ENCODE data around the gene FILIP1L.

FILIP1L gene

DNA sequence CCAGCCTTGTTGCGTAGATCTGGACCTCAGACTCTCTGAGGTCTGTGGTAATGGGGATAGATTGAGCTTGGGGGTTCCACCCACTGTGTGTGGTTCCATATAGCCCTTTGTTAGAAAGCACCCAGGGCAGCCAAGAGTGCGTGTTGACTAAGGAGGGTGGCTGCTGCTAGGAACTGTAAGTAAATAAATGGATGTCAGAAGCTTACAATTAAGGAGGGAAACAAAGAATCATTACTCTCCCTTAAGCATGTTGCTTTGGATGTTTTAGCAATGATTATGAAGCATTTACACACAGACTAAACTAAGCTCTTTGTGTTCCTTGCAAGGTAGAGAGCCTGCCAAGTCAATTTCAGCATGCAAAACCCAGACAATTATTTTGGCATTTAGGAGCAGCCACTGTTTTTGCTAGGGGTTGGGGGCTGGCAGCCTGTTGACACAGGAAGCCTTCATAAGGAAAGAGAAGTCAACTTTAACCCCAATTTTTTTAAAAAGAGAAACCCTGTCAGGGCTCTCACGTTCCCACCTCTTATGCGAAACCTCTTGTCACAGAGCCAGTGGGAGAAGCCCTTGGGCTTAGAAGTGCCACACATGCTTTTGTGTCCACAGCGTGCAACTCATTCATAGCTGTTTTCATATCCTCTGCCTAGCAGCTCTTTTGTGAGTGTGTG, 168.8 kb downstream of the FILIP1L start:
- no peak for DNase-seq

DNA sequence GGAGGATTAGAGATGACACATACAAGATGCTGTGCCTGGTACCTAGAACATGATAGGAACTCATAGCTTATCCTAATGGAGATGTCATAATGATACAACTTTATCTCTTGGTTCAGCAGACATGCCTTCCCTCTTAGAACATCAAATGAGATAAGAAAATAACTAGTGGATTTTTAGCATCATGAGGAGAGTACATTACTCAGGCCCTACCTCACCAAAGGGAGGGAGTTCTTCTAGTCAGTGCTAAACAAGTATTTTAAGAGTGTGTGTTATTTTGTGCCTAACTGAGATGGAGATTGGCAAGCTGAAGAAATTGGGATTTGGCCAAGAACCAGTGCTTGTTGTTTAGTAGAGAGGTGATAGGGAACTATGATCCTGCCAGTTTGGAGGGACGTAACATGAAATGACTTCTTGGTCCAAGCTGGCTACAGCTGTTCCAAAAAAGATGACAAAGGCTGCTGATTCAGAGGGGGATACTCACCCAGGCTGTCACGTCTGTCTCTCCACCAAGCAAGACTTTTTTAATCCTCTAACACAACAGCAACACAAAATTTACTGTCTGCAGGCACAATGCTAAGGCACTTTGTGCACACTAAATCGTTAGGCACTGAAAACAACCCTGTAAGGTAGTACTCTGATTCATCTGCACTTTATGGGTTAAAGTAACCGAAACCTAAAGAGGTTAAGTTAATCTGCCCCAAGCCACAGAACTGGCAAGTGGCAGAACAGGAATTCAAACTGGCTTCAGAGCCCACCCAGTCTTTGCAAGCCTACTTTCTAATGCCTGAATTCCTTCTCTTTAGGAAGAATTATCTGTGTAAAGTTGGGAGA, 170.2 kb downstream of the FILIP1L start:
- DNase-seq, result no peak

DNA sequence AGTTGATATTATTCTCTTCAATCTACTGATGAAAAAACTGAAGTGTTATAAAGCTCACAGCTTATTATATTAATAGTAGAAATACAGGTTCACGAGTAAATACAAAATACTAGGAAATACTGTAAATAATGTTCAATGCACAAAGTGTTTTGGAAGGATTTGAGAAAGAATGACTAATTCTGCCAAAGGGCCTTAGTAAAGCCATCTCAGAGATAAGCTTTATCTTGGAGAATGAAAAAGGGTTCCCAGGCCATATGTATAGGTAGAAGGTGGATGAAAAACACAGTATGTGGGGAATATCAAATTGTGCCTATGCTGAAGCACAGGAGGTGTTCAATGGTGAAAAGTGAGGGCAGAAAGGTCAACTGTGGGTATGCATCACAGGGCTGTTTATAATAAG, 173.1 kb downstream of the FILIP1L start:
- no peak for DNase-seq

DNA sequence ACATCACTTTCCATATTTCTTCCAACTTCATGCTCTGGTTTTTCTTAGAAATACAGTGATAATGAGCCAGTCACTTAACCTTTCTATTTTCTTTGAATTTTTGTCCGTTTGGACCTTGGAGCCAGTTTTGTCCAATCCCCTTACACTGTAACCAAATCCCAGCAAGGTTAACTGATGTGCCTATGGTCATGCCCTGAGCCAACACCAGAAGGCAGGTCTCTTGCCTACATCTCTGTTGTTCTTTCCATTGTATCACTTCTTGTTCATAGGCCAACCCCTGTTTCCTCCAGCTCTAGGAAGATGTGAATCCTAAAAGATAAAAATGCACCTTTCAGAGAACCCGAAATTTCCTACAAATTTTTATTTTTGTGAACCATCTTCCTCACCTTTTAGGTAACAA, 174.0 kb downstream of the FILIP1L start:
- DNase-seq, result no peak

DNA sequence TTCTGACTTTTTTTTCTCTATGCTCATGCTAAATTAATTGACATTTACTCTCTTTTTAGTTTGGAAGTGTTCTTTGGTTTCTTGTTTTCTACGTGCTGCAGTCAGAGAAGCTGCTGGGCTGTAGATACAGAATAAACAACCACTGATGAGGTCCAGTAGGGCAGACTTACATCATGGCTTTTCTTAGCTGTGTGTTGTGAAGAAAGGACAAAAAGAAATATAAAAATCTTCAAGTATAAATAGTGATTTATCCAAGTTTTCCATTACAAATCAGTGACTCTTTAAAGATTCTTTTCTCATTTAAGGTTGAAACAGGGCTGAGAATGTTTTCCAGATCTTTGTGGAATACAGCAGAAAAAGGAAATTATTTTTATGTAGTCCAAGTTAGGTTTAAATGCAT, 174.4 kb downstream of the FILIP1L start:
- no peak for DNase-seq

DNA sequence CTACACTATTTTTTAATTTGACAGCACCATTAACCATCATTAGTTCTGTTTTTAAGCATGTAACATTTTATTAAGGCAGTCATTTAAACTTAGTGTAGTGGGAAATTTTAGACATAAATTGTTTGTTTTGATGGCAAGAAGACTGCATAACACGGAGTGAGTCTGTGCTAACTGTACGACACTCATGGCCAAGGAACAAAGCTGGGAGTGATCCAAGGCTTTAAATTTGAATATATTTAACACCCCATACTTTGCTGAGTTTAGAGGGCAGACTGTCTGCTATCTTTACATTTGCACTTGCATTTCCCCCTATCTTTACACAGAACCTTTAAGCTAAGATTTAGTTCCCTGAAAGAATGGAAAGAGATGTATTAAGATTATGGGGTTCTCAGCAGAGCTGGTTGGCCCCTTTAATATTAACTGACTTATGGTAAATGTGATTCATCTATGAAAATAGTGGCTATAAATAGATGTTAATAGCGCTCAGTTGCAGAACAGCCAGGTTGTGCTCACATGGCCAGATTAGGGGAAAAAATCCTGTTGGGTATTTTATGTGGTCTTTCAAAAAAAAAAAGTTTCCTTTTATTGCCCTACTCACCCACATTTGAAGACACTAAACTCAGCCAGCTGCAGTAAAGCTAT, 175.9 kb downstream of the FILIP1L start:
- no peak for DNase-seq

DNA sequence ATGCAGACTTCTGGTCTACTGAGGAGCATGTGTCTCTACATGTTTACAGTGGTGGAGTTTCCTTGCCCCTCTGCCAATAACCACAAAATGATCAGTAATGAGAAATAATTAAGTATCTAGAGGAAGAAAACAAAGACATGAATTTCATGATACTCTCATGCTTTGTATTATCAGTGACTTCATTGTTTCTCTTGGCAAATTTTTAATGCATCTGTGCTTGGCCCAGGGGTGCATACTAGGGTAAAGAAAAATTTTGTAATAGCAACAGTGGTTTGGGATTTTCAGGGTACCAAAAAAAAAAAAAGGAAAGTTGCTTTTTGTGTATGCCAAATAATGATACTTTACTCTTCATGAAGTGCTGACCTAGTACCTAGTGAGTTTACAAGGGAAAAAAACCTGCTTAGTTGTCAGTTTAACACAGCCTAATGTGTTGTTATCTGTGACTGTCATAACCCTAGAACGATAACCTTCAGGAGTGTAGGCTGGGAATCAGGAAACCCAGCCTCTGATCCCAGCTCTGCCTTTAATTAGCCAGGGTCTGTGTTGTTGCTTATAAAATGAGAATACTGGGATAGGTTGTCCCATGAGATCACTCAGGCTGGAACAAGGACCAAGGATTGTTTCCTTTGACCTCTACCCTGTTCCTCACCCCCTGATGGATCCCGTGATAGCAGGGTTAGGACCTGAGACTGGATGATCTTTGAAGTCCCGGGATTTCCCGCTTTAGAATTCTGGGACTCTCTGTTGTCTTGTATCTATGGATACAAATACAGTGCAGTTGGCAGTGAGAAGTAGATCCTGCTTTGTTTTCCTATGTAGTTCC, 179.1 kb downstream of the FILIP1L start:
- no peak for DNase-seq

DNA sequence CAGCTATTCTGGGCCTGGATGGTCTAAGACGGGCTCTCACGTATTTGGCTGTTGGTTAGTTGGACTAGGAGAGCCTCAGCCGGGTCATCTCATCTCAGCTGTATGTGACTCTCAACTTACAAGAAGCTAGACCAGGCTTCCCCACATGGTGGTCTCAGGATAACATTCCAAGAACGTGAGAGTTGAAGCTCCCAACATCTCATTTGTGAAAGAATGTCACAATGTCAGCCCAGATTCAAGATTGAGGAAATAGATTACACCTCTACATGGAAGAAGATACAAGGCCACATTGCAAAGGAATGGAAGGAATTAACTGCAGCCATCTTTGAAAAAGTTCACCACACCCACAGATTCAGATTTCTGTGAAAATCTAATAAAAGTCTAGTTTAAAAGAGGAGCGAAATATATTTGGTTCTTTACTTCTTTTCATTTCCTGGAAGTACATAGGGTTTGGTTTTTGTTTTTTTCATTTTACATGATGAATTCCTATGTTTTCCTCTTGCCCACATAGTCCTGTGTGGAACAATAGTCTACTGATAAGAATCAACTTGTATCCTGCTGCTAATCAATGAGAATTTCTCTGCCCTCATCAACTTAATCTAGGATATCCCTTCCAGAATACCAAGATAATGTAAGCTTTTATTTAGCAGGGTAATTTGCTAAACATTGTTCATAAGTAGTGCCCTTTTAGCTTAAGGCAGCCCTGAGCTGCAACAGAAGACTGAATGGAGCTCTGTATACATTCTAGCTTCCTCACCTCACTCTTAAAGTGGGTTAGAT, 180.1 kb downstream of the FILIP1L start:
- no peak for DNase-seq

DNA sequence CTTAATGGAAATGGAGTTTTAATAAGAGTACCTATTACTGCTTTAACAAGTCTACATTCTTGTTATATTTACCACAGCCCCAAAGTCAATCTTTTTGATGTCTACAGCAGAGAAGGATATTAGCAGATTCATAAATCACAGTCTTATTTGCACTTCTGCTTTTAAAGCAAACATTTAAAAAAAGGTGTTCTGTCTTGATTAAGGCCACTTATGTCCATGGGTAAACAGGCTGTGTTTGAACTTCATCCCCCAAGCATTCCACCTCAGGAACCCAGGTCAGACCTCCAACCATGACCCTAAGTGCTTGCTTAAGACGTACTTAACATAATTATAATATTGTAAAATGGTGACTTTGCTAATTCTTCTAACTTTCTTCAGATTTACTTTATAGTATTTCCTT, 183.2 kb downstream of the FILIP1L start:
- DNase-seq, result no peak

DNA sequence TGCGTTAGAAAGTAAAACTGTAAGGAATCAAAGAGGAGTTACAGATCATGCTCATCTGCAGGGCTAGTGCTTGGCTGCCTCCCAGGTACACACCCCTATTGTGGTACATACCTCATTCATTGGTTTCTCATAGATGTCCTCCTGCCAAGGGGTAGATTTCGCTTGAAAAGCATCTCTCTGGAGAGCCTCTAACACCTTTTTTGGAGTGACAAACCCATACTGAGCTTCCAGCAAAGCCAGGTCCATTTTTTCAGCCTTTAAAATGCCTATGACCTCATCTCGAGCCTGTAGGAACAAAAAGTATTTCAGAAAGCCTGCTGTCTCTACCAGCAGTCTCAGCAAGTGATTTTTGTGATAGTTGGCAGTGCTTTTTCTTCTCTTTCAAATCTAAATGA, 184.6 kb downstream of the FILIP1L start:
- DNase-seq, result no peak

DNA sequence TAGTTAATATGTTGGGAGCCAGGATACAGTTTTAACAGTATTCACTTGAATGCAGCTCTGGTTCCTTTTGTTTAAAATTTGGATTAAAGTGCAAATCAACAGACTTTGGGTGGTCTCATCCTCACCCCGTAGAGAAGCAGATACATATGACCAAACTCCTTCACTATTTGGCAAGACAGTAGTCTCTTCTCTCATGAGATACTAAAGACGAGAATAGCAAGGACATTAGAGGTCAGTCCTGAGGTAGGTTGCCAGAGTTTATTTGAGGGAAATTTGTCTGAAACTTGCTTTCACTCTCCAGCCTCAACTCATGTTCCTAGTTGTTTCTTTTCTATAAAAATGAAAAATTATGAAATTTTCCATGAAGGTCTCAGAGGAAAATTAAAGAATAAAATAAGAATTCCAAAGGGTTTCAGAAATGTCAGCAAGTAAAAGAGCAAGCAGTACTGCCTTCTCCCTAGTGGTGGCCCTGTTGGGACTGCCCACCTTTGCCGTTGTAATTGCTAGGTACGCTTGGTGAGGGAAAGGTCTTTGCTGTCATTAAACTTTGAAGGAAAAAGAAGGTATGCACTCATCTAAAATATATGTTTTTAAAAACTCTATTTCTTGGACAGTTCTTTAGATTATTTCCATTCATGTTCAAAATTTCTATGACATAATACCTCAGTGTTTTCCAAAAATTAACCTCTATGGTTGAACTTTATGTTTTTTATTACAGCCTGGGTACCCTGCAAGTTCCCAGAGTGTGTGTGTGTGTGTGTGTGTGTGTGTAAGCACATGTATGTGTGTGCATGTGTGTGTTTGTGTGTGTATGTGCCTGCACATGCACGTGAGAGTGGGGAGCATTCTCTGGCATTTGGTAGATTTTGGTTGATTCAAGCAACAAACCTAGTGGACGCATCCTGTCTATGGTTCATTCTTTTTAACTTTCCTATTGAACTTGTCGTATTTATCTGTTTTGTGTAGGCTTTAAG, 185.2 kb downstream of the FILIP1L start:
- no peak for DNase-seq

DNA sequence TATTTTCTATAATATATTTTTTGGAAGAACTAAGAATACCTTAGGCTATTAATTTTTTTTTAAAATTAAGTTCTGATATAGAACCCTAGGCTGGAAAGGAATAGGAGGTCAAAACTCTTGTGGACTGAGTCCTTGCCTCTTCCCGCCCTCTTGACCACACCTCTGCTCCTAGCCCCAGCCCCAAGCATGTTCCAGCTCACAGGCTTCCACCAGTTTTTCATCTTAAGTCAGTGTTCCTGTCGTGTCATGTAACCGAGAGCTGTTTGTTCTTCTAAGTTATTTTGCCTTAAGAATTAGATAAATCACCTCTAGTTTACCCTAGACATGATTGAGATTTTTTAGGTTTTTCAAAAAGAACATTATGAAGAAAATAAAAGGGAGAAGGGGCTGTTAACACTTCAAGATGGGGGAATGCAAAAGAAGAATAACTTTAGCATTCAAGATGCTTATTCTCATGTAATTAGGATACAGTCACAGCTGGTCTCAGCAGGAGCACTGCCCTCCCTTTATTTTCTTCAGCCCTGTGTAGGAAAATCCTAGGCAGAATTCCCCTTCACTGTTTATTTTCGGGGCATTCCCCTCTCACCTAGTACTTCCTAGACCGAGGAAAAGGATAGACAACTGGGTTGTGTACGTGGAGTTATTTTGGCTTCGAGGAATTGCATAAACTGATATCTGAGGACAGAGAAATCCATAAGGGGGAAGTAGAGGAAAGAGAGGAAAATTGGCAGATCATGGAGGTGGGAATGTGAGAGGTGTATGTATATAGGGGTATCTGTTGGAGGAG, 186.4 kb downstream of the FILIP1L start:
- no peak for DNase-seq

DNA sequence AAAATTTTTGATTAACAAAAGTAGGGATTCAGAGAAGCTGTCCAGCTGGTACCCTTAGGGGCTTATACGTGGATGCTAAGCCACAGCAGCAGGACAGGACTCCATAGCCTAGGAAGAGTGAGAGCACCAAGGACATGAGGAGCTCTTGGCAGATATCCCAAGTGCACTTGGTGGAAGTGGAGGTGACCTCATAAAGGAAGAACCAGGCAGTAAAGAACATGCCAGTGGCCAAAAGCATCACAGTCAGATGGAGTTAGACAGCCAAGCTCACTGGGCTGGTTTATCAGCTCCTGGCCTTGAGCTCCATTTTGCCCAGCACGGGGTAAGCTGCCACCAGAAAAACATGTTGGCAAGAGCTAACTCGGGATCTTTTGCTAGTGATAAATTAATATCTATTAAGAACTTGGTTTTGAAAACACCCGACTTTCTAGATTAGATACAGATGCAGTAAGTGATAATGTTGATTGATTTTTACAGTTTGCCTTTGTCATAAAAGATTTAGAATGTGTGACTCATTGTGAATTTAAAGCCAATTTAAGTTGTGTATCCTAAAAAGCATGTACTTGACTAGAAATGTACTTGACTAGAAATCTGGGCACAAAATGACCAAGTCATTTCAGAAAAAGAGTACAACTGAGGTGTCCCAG, 188.6 kb downstream of the FILIP1L start:
- DNase-seq, result peak; percentile 30 to 35

DNA sequence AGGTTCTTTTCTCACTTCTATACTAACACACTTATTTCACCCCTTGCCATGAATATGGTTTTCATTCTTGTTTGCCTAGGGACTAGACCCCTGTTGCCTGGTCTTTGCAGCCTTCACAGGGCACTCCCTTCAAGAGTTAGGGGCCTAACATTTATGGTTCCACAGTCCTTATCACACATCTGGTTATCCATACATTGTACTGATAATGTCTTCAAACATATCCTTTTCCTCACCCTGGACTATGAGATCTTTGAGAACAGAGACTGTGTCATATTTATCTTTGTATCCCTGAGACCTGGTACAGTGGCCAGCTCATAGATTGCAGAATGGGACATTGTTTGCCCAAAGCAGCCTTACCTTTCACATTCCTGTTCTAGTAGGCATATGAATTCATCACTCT, 190.4 kb downstream of the FILIP1L start:
- no peak for DNase-seq

DNA sequence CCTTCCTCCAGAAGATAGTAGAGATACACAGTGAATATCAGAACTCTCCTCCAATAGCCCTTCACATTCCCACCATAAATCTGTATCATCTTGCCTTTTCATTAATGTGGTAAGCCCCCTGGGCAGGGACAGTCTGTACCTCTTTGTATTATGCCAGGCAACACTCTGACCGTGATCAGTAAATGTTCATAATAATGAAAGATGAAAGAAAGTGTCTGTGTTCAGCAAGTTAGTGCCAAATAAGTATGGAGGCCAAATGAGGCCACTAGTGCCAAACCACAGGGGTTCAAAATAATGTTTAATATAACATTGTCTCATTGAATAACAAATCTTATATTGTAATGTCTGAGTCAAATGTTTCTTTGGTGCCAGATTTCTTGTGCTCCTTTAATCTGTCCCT, 192.3 kb downstream of the FILIP1L start:
- no peak for DNase-seq

DNA sequence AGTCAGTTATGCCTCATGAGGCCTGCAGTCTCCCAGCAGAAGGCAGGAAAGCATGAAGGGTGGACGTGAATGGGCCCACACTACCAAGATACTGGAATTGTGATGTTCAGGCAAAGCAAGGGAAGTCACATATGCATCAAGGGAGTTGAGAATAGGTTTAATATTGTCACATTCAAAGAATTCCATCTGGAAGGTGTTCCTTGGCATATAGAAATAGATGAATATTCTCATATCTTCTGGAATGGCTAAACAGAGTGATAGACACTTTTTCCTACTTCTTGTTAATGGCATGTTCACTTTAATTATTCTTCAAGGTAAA, 193.0 kb downstream of the FILIP1L start:
- DNase-seq, result no peak

DNA sequence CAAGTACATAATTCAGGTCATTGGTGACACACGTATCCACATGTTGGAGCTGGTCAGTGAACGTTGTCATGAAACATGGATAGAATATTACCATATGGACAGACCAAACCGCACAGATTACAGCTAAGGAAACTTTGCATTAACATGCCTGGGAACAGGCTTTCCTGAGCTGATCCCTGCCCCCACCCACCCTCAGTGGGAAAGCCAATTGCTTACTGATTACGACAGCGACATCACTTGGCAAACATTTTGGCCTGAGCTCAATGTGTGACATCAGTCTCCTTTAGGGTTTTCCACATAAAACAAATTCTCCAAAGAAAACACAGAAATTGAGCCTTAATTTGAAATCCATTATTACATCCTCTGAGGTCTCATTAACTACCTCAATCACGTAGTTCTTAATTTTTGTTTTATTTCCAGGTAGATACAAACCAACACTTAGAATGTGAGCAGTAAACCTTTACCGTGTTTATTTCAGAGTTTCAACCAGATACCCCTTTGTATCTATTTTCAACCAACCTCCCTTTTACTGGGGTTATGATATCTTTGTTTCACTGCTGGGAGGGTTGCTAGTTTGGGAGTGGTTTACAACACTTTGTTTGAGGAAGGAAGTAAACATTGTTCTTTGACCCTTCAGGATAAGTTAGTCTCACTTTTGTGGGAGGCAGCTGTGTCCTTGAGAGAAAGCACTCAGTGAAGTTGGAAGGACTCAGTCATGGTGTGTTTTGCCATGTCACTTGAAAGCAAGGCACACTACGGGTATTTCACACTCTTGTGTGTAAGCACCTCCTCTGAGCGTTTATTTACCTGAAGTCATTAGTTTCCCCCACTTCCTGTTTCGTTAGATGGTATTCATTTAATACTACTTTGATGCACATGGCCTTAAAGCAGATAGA, 193.6 kb downstream of the FILIP1L start:
- DNase-seq, result no peak

DNA sequence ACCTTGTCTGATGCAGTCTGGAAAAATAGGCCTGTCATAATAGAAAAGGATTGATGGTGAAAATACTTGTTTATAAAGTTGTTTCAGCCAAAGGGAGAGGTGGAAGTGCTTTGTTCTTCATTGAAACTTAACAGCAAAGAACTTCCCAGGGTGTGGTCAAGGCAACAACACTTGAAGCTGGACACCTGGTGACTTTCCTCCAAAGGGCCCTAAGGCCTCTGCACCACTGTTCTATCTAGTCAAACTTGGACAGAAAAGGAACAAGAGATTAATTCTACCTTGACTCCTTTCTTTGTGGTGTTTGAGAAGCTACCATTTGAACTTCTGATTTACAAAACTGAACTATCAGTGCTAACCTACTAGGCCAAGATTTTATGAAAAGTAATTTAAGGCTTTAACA, 194.6 kb downstream of the FILIP1L start:
- no peak for DNase-seq

DNA sequence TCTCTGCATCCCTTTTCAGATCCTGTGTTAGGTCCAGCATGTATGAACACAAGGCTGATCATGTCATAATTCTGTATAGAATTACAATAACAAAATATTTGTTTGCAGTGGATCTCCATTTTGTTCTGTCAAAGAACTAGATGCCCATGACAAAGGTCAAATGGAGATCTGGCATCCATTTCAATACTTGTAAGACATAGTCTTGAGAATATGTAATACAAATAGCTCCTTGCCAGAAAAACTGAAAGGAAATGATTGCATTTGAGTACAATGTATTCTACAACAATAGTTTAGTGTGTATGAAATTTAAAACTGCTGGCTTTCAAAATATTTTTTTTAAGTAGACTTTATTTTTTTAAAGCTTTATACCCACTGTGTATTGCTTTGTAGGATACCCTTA, 195.6 kb downstream of the FILIP1L start:
- no peak for DNase-seq

Data from cerebellar nuclear complex (tissue), 1 donor.